GM23338 (cell line): ENCODE measurements around the gene STOM. TPM values are rescaled to one million over a fixed set of nuclear protein-coding genes. Genes with fewer than 3 reads are reported as not detected.

ENCODE experiments used
- ATAC-seq: fragments of 200-7000 bp; cut with Tn5 transposase; 3 replicates; pipeline ENCODE4 v1.9.1; 2020
- DNase-seq: peaks from one replicate; pipeline ENCODE4 v3.0.0-alpha.2; 2015; ENCODE audit warnings: low spot score
- H2AFZ ChIP-seq: fragments of 200-600 bp; sonication (generic); 2 replicates; pipeline ENCODE4 v1.8.0; 2016; ENCODE audit warnings: antibody characterized with exemption, mild to moderate bottlenecking, moderate library complexity
- H3F3A ChIP-seq: fragments of 200-600 bp; sonication (generic); replicated peaks from 2 replicates; pipeline ENCODE4 v1.8.0; 2017; ENCODE audit warnings: antibody characterized with exemption, mixed run types, low read depth
- H3K27ac ChIP-seq: fragments of 200-600 bp; sonication (generic); 2 replicates; pipeline ENCODE4 v1.6.1; 2016; ENCODE audit warnings: low read depth
- H3K27me3 ChIP-seq: fragments of 200-600 bp; sonication (generic); 2 replicates; pipeline ENCODE4 v1.8.0; 2016; ENCODE audit warnings: mild to moderate bottlenecking, mixed run types, moderate library complexity; ENCODE audit not compliant: insufficient read depth
- H3K36me3 ChIP-seq: fragments of 200-600 bp; sonication (generic); 2 replicates; pipeline ENCODE4 v1.8.0; 2016; ENCODE audit warnings: mild to moderate bottlenecking; ENCODE audit not compliant: insufficient read depth
- H3K4me1 ChIP-seq: fragments of 200-600 bp; sonication (generic); 2 replicates; pipeline ENCODE4 v1.8.0; 2016; ENCODE audit warnings: mild to moderate bottlenecking, moderate library complexity; ENCODE audit not compliant: insufficient read depth
- H3K4me2 ChIP-seq: fragments of 200-600 bp; sonication (generic); 2 replicates; pipeline ENCODE4 v1.7.1; 2017; ENCODE audit warnings: mixed run types
- H3K4me3 ChIP-seq: fragments of 200-600 bp; sonication (generic); 2 replicates; pipeline ENCODE4 v1.6.1; 2016; ENCODE audit warnings: mixed run types
- H3K79me2 ChIP-seq: fragments of 200-600 bp; sonication (generic); replicated peaks from 2 replicates; pipeline ENCODE4 v1.8.0; 2017; ENCODE audit warnings: mild to moderate bottlenecking; ENCODE audit not compliant: insufficient read depth
- H3K9me2 ChIP-seq: fragments of 200-600 bp; sonication (generic); 2 replicates; pipeline ENCODE4 v1.8.0; 2017; ENCODE audit not compliant: insufficient read depth
- H4K20me1 ChIP-seq: fragments of 200-600 bp; sonication (generic); replicated peaks from 2 replicates; pipeline ENCODE4 v1.8.0; 2017; ENCODE audit warnings: mild to moderate bottlenecking; ENCODE audit not compliant: insufficient read depth
- H3K27ac Mint-ChIP-seq: 2 replicates; pipeline ENCODE4 v1.8.0; 2020; ENCODE audit warnings: inconsistent platforms, mild to moderate bottlenecking, moderate library complexity, mixed read lengths
- H3K27me3 Mint-ChIP-seq: 3 replicates; pipeline ENCODE4 v1.8.0; 2022; ENCODE audit warnings: low read depth, mild to moderate bottlenecking, moderate library complexity, mixed read lengths, inconsistent platforms; ENCODE audit not compliant: insufficient read depth, poor library complexity
- H3K36me3 Mint-ChIP-seq: 3 replicates; pipeline ENCODE4 v1.8.0; 2021; ENCODE audit warnings: low read depth, mild to moderate bottlenecking, inconsistent platforms, moderate library complexity, mixed read lengths
- H3K4me1 Mint-ChIP-seq: 3 replicates; pipeline ENCODE4 v1.8.0; 2020; ENCODE audit warnings: mild to moderate bottlenecking, inconsistent platforms, mixed read lengths
- H3K4me3 Mint-ChIP-seq: 3 replicates; pipeline ENCODE4 v1.8.0; 2021; ENCODE audit warnings: moderate library complexity, mild to moderate bottlenecking, inconsistent platforms, mixed read lengths
- H3K9me3 Mint-ChIP-seq: 3 replicates; pipeline ENCODE4 v1.8.0; 2020; ENCODE audit warnings: moderate library complexity, mild to moderate bottlenecking, inconsistent platforms, mixed read lengths
- CREB1 ChIP-seq: fragments of 250-450 bp; sonication (Bioruptor Pico); IDR thresholded peaks from 2 replicates; pipeline ENCODE4 v1.5.0; 2020; ENCODE audit warnings: low read depth, mild to moderate bottlenecking, moderate library complexity
- CTCF ChIP-seq, 2 experiments: fragments of 200-600 bp in 1 of 2; sonication (generic) in 1 of 2; conservative IDR thresholded peaks; 2 replicates each; pipeline versions ENCODE4 v1.5.1 to v1.6.1; 2016 to 2017; ENCODE audit warnings: antibody characterized with exemption in 2 of 2, low read depth in 2 of 2, mild to moderate bottlenecking in 2 of 2, moderate library complexity in 1 of 2
- ETS1 ChIP-seq: IDR thresholded peaks from 2 replicates; pipeline ENCODE4 v1.6.1; 2016; ENCODE audit warnings: antibody characterized with exemption
- EZH2 ChIP-seq: fragments of 200-600 bp; sonication (generic); IDR thresholded peaks from one replicate; pipeline ENCODE4 v1.8.0; 2017; ENCODE audit warnings: antibody characterized with exemption, mild to moderate bottlenecking, low read depth; ENCODE audit not compliant: unreplicated experiment
- EZH2phosphoT487 ChIP-seq: fragments of 200-600 bp; sonication (generic); IDR thresholded peaks from one replicate; pipeline ENCODE4 v1.8.1; 2018; ENCODE audit warnings: antibody characterized with exemption; ENCODE audit not compliant: unreplicated experiment
- NANOG ChIP-seq: IDR thresholded peaks from 2 replicates; pipeline ENCODE4 v1.6.1; 2016; ENCODE audit warnings: antibody characterized with exemption, borderline replicate concordance
- POLR2AphosphoS5 ChIP-seq: IDR thresholded peaks from 2 replicates; pipeline ENCODE4 v1.6.1; 2016; ENCODE audit warnings: antibody characterized with exemption, low read depth
- REST ChIP-seq: IDR thresholded peaks from one replicate; pipeline ENCODE4 v1.6.1; 2018; ENCODE audit warnings: antibody characterized with exemption; ENCODE audit not compliant: unreplicated experiment
- STAT1 ChIP-seq: IDR thresholded peaks from one replicate; pipeline ENCODE4 v1.6.1; 2016; ENCODE audit warnings: antibody characterized with exemption; ENCODE audit not compliant: unreplicated experiment
- ZNF114 ChIP-seq: fragments of 250-450 bp; sonication (Bioruptor Pico); IDR thresholded peaks from 2 replicates; pipeline ENCODE4 v1.5.0; 2020; ENCODE audit warnings: mild to moderate bottlenecking, moderate library complexity
- ZNF331 ChIP-seq: fragments of 250-450 bp; sonication (Bioruptor Pico); IDR thresholded peaks from 2 replicates; pipeline ENCODE4 v1.5.0; 2020; ENCODE audit warnings: low read depth, mild to moderate bottlenecking, moderate library complexity
- ZNF462 ChIP-seq: fragments of 250-450 bp; sonication (Bioruptor Pico); IDR thresholded peaks from 2 replicates; pipeline ENCODE4 v1.5.0; 2020; ENCODE audit warnings: mild to moderate bottlenecking, moderate library complexity
- polyA plus RNA-seq: library from polyadenylated mRNA; unstranded; fragments of >200 nt; fragmentation: Nextera tagmentation; extraction: Ambion mirVana; gene quantifications from 2 replicates; pipeline ENCODE4 v1.2.1, GENCODE V29; 2016
- total RNA-seq: library from RNA; depleted of rRNA; stranded (reverse); fragments of >200 nt; shearing (Covaris generic); gene quantifications from 2 replicates; pipeline ENCODE4 v1.2.3, GENCODE V29; 2014

Gene STOM
- total and polyA plus RNA-seq, 2 experiments from 2014 or later, result 29.4 to 51.1 TPM

GRCh38 chr9:121319383-121319780, 50.7 kb downstream of the STOM start (continued):
- TF ChIP-seq CREB1 (CRISPR knock-in tag) (no peak), ZNF331 (CRISPR knock-in tag) (no peak), NANOG (no peak), ZNF114 (CRISPR knock-in tag) (no peak), EZH2phosphoT487 (no peak), CTCF (conservative IDR thresholded peaks at IDR 0.05; ENCODE audit: low read depth in 2 of 2) (no peak), REST (no peak), POLR2AphosphoS5 (no peak), STAT1 (no peak), EZH2 (no peak), ETS1 (no peak)

- H3K36me3 Mint-ChIP-seq, result peaks cover 38% of the 10 kb centered on the region
- no peaks in the 10 kb centered on the region; the same call in 2 of the 3 replicates for H3K9me3 Mint-ChIP-seq
- Histone ChIP-seq H3F3A (no peaks in the 10 kb centered on the region), H3K9me2 (no peaks in the 10 kb centered on the region), H3K4me3 (no peak overlapping the region), H4K20me1 (no peaks in the 10 kb centered on the region), H3K27me3 (no peaks in the 10 kb centered on the region), H3K27ac (no peak overlapping the region), H3K79me2 (no peaks in the 10 kb centered on the region), H2AFZ (no peak overlapping the region), H3K4me1 (no peaks in the 10 kb centered on the region; the same call in 1 of the 2 replicates), H3K4me2 (no peak overlapping the region), H3K36me3 (no peaks in the 10 kb centered on the region)
- no peak overlapping the region for H3K27ac Mint-ChIP-seq
- no peak overlapping the region for H3K4me3 Mint-ChIP-seq
- H3K27me3 Mint-ChIP-seq, result no peaks in the 10 kb centered on the region
- no peaks in the 10 kb centered on the region for H3K4me1 Mint-ChIP-seq
- DNase-seq (peak; percentile 33), ATAC-seq (no peak; the same call in 1 of the 3 replicates)
- TF ChIP-seq STAT1 (no peak), ZNF462 (CRISPR knock-in tag) (no peak), ZNF331 (CRISPR knock-in tag) (no peak)
These were observed 51.2 kb downstream of the STOM start for GRCh38 chr9:121318631-121319382.
